ENCODE measurements around the gene RBMS2.
"Not testable (repeated sequence)": the region's sequence is repeated elsewhere in the genome, so short reads cannot be mapped to it uniquely, and the experiment has no call there.

Gene RBMS2

DNA sequence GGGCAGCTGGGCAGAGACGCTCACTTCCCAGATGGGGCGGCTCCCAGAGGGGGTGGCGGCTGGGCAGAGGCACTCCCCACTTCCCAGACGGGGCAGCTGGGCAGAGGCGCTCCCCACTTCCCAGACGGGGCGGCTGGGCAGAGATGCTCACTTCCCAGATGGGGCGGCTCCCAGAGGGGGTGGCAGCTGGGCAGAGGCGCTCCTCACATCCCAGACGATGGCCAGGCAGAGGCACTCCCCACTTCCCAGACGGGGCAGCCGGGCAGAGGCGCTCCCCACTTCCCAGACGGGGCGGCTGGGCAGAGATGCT, 27.6 kb upstream of the RBMS2 start:
- H3K4me1 ChIP-seq; DNase-seq (ENCODE audit: low spot score in 2 of 2); H3K9me3 ChIP-seq; H3K27me3 ChIP-seq (ENCODE audit: low read depth); H3K36me3 ChIP-seq (replicated peaks); H3K4me3 ChIP-seq; in situ Hi-C loops (cut with MboI; ENCODE audit: low sequenced_read_pairs): not testable (repeated sequence)

DNA sequence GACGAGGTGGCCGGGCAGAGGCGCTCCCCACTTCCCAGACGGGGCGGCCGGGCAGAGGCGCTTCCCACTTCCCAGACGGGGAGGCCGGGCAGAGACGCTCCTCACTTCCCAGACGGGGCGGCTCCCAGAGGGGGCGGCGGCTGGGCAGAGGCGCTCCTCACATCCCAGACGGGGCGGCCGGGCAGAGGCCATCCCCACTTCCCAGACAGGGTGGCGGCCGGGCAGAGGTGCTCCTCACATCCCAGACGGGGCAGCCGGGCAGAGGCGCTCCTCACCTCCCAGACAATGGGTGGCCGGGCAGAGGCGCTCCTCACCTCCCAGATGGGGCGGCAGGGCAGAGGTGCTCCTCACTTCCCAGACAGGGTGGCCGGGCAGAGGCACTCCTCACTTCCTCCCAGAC, 27.1 kb upstream of the RBMS2 start:
- DNase-seq (ENCODE audit: low spot score in 2 of 2); H3K9me3 ChIP-seq; H3K36me3 ChIP-seq (replicated peaks); H3K27me3 ChIP-seq (ENCODE audit: low read depth); H3K4me1 ChIP-seq; H3K4me3 ChIP-seq; in situ Hi-C loops (cut with MboI; ENCODE audit: low sequenced_read_pairs): not testable (repeated sequence)

DNA sequence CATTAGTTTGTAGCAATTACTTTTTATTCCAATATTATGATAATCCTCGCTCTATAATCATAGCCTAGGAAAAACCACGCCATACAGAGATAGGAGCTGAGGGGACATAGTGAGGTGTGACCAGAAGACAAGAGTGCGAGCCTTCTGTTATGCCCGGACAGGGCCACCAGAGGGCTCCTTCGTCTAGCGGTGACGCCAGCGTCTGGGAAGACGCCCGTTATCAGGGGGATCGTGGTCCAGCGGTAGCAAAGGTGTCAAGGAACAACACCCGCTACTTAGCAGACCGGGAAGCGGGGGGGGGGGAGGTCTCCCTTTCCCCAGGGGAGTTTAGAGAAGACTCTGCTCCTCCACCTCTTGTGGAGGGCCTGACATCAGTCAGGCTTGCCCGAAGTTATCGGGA, 24.9 kb upstream of the RBMS2 start:
- H3K27me3 ChIP-seq (ENCODE audit: low read depth); in situ Hi-C loops (cut with MboI; ENCODE audit: low sequenced_read_pairs); H3K36me3 ChIP-seq (replicated peaks); H3K4me3 ChIP-seq; H3K4me1 ChIP-seq; H3K9me3 ChIP-seq: not testable (repeated sequence)
- peak in 1 of 2 experiments; percentile 80 for DNase-seq (ENCODE audit: low spot score in 2 of 2)

DNA sequence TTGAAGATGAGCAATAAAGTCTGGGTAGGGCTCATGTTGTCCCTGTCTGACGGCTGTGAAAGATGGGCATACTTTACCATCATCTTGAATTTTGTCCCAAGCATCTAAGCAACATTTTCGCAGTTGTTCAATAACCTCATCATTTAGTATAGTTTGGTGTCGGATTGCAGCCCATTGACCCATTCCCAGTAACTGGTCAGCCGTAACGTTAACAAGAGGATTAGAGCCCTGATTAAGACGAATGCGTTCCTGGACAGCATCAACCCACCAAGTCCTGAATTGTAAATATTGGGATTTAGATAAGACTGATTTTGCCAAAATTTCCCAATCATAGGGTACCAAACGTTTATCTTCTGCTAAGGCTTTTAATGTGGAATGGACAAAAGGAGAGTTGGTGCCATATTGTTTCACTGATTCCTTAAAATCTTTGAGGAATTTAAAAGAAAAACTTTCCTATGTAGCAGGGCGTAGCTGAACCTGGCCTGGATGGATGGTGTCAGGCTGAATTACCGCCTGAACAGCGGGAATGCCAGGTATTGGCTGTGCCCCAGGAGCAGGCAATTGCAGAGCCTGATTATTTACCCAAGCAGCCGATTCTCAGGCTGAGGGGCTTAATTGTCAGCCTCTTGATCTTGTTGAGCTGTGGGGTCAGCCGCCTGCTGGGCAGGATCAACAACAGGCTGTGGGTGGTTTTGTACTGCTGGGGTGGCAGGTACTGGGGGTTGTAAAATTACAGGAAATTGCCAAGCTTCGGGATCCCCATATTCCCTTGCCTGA, 23.3 kb upstream of the RBMS2 start:
- H3K9me3 ChIP-seq; H3K36me3 ChIP-seq (replicated peaks); H3K4me1 ChIP-seq; in situ Hi-C loops (cut with MboI; ENCODE audit: low sequenced_read_pairs); H3K4me3 ChIP-seq; DNase-seq (ENCODE audit: low spot score in 2 of 2); H3K27me3 ChIP-seq (ENCODE audit: low read depth): not testable (repeated sequence)

DNA sequence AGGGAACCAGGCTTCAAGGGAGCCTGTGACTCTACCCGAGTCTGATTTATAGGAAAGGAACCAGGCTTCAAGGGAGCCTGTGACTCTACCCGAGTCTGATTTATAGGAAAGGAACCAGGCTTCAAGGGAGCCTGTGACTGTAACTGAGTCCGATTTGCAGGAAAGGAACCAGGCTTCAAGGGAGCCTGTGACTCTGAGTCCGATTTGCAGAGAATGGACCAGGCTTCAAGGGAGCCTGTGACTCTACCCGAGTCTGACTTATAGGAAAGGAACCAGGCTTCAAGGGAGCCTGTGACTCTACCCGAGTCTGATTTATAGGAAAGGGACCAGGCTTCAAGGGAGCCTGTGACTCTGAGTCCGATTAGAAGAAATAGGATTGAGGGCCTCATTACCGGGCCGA, 22.2 kb upstream of the RBMS2 start:
- H3K4me1 ChIP-seq; H3K27me3 ChIP-seq (ENCODE audit: low read depth); H3K4me3 ChIP-seq; in situ Hi-C loops (cut with MboI; ENCODE audit: low sequenced_read_pairs); H3K36me3 ChIP-seq (replicated peaks); DNase-seq (ENCODE audit: low spot score in 2 of 2); H3K9me3 ChIP-seq: not testable (repeated sequence)

DNA sequence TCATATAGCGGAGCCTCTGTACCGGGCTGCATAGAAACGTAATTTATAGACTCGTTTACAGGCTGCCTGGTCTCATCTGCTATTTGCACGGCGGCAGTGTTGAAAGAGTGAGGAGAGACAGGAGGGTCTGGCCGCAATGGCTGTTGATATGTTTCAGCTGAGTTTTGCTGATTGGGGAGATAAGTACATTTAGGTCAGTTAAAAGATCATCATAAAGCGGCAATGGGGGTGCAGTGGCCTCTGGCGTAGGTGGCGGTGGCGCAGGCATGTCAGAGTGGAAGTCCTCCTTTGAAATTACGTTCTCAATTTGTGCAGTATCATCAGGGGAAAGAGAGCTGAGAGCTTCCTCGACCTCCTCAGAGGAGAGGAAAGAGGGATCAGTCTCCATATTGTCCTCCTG, 21.7 kb upstream of the RBMS2 start:
- H3K36me3 ChIP-seq (replicated peaks); H3K4me3 ChIP-seq; in situ Hi-C loops (cut with MboI; ENCODE audit: low sequenced_read_pairs); DNase-seq (ENCODE audit: low spot score in 2 of 2); H3K4me1 ChIP-seq; H3K27me3 ChIP-seq (ENCODE audit: low read depth); H3K9me3 ChIP-seq: not testable (repeated sequence)

DNA sequence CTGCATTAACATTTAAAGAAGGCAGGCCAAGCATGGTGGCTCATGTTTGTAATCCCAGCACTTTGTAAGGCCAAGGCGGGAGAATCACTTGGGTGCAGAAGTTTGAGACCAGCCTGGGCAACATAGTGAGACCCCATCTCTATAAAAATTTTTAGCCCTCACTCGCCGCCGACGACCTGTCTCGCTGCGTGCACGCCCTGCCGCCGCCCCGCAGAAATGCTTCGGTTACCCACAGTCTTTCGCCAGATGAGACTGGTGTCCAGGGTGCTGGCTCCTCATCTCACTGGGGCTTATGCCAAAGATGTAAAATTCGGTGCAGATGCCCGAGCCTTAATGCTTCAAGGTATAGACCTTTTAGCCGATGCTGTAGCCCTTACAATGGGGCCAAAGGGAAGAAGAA, 10.8 kb upstream of the RBMS2 start:
- H3K36me3 ChIP-seq (replicated peaks) = no peaks in the 10 kb centered on the region
- H3K9me3 ChIP-seq = no peaks in the 10 kb centered on the region
- H3K27me3 ChIP-seq (ENCODE audit: low read depth) = no peaks in the 10 kb centered on the region
- no peak for DNase-seq (ENCODE audit: low spot score in 2 of 2)
- H3K4me1 ChIP-seq = no peaks in the 10 kb centered on the region
- no peak overlapping the region for H3K4me3 ChIP-seq
- in situ Hi-C loops (cut with MboI; ENCODE audit: low sequenced_read_pairs) = loop anchor here (10.0 kb wide), 1 partner anchor 64 kb away; no protein-coding TSS in a partner anchor

DNA sequence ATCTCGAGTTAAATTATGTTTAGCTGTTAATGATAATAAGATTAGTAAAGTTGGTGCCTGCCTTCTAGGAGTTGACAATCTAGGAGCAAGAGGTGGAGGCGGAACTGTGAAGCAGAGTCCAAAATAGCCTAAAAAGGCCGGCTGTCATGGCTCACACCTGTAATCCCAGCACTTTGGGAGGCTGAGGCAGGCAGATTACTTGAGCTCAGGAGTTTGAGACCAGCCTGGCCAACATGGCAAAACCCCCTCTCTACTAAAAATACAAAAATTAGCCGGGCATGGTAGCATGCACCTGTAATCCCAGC, 7.7 kb upstream of the RBMS2 start:
- H3K27me3 ChIP-seq (ENCODE audit: low read depth); DNase-seq (ENCODE audit: low spot score in 2 of 2); H3K4me1 ChIP-seq; H3K36me3 ChIP-seq (replicated peaks); H3K9me3 ChIP-seq; H3K4me3 ChIP-seq: not testable (repeated sequence)
- in situ Hi-C loops (cut with MboI; ENCODE audit: low sequenced_read_pairs) = loop anchor here (10.0 kb wide), 1 partner anchor 61 kb away; no protein-coding TSS in a partner anchor

DNA sequence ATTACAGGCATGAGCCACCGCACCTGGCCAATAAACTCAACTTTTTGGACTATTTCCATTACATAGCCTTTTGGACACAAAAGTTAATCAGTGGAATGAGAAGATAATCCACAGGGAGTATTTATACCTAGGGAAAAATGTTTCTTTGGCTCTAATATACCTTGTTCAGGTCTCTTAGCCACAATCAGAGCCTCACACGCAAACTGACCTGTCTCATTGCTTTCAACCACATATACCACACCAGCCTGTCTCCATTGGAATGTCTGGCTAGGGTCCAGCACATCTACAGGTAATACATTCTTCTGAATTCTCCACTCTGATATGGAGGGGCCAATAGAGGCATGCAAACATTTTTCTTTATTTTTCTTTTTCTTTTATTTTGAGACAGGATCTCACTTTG, 3.8 kb upstream of the RBMS2 start:
- in situ Hi-C loops (cut with MboI; ENCODE audit: low sequenced_read_pairs) = loop anchor here (10.0 kb wide), 1 partner anchor 57 kb away; no protein-coding TSS in a partner anchor
- Histone ChIP-seq H3K4me3 (no peak overlapping the region), H3K4me1 (peaks cover 3% of the 10 kb centered on the region), H3K27me3 (ENCODE audit: low read depth) (no peaks in the 10 kb centered on the region), H3K9me3 (no peaks in the 10 kb centered on the region), H3K36me3 (replicated peaks) (no peaks in the 10 kb centered on the region)
- no peak for DNase-seq (ENCODE audit: low spot score in 2 of 2)

DNA sequence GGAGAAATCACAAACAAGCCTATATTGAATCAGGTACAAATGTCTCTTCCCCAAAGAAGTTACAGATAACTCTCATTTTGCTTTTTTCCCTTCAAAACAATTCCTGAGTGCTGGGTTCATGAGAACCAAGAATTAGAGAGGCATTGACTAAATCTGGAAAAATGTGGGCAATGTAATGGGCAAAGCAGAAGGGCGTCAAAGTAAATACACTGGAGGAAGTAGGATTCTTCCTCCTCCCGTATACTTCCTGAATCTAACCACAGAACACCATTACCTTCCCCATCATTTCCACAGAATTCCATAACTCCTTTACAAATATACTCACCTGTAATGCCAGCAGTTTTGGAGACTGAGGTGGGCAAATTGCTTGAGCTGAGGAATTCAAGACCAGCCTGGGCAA, 3.0 kb upstream of the RBMS2 start:
- H3K36me3 ChIP-seq (replicated peaks) = no peaks in the 10 kb centered on the region
- no peak overlapping the region for H3K4me3 ChIP-seq
- in situ Hi-C loops (cut with MboI; ENCODE audit: low sequenced_read_pairs) = loop anchor here (10.0 kb wide), 1 partner anchor 56 kb away; no protein-coding TSS in a partner anchor
- H3K9me3 ChIP-seq = no peaks in the 10 kb centered on the region
- H3K4me1 ChIP-seq = peaks cover 10% of the 10 kb centered on the region
- no peak for DNase-seq (ENCODE audit: low spot score in 2 of 2)
- H3K27me3 ChIP-seq (ENCODE audit: low read depth) = no peaks in the 10 kb centered on the region

DNA sequence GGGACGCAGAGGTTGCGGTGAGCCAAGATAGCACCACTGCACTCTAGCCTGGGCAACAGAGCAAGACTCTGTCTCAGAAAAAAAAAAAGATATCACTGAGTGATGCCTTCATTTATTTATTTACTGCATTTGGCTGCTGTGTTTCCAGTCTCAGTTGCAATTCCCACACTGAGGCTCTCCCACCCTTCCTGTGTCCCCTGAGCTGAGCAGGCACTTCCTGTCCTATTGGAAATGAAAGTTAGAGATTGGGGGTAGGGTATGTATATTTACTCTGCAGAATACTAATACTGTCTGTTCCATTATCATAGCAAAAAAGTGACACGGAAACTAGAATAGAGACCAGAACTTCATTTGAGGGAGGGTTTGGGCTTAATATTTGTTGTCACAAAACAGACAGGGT, 1.6 kb upstream of the RBMS2 start:
- Histone ChIP-seq H3K36me3 (replicated peaks) (no peaks in the 10 kb centered on the region), H3K4me1 (peaks cover 13% of the 10 kb centered on the region), H3K27me3 (ENCODE audit: low read depth) (no peaks in the 10 kb centered on the region), H3K4me3 (no peak overlapping the region), H3K9me3 (no peaks in the 10 kb centered on the region)
- in situ Hi-C loops (cut with MboI; ENCODE audit: low sequenced_read_pairs) = no loop called here
- no peak for DNase-seq (ENCODE audit: low spot score in 2 of 2)

DNA sequence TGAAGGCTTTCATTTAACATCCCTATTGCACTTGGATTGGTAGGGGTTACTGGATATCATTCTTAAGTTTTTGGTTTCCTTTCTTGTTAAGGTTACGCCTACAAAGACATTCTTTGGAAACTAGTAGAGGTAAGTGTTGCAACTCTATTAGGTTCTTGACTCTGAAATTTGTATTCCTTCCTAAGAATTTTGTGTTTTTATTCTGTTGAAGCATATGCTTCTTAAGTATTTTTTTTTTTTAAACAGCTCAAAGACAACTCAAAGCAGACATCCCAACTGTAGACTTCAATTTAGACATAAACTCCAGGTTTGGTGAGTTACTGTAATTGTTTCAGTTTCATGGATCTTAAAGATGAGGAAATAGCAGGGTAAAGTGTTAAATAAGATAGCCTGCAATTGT, 1.1 kb upstream of the RBMS2 start:
- Histone ChIP-seq H3K9me3 (no peaks in the 10 kb centered on the region), H3K36me3 (replicated peaks) (no peaks in the 10 kb centered on the region), H3K4me1 (peaks cover 13% of the 10 kb centered on the region), H3K27me3 (ENCODE audit: low read depth) (no peaks in the 10 kb centered on the region), H3K4me3 (no peak overlapping the region)
- no peak for DNase-seq (ENCODE audit: low spot score in 2 of 2)
- in situ Hi-C loops (cut with MboI; ENCODE audit: low sequenced_read_pairs) = no loop called here

DNA sequence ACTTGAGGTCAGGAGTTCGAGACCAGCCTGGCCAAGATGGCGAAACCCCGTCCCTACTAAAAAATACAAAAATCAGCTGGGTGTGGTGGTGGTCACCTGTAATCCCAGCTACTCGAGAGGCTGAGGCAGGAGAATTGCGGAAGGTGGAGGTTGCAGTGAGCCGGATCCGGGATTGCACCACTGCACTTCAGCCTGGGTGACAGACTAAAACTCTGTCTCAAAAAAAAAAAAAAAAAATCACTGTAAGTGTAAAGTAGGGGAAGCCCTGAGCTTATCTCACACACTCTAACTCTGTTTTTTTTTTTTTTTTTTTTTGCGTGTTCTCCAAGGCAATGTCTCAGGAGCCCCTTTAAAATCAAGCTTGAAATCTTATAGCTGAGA, 421 bp upstream of the RBMS2 start:
- Histone ChIP-seq H3K36me3 (replicated peaks) (no peaks in the 10 kb centered on the region), H3K9me3 (no peaks in the 10 kb centered on the region), H3K4me3 (peak overlapping the region; percentile 46), H3K4me1 (peaks cover 14% of the 10 kb centered on the region), H3K27me3 (ENCODE audit: low read depth) (no peaks in the 10 kb centered on the region)
- no peak for DNase-seq (ENCODE audit: low spot score in 2 of 2)
- in situ Hi-C loops (cut with MboI; ENCODE audit: low sequenced_read_pairs) = no loop called here

DNA sequence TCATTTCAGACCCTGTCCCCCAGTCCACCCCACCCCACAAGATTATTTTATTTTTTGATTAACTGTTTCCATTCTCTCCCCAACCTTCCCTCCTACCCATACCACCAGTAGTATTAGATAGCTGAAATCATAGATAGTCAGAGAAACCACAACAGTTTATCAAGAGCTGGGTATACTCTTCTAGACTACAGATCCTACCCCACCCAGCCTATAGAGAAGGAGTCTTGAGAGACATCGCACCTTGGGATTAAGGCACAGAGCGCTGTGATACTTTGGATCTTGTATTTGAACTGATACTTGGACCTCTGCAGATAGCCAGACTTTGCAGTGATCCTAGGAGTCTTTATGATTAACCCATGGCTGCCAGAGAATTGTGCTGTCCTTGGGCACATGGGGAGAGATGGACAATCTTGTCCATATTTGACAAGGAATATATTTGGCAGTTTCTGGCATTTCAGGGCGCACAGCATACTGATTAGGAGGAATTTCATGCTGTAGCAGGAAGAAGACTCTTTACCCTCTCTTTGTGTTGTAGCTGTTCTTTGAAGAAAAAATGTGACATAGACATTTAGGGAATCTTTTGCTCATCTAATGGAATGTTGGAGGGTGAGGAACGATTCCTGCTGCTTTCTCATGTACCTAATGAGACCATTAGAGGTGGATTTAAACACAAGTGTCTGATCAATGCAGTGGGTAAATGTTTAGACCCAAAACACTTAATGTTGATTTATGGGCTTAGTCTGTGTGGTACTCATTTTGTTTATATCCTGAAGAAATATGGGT, 982 bp downstream of the RBMS2 start:
- in situ Hi-C loops (cut with MboI; ENCODE audit: low sequenced_read_pairs) = no loop called here
- Histone ChIP-seq H3K27me3 (ENCODE audit: low read depth) (no peaks in the 10 kb centered on the region), H3K9me3 (no peaks in the 10 kb centered on the region), H3K4me3 (peak overlapping the region; percentile 46), H3K4me1 (peaks cover 21% of the 10 kb centered on the region), H3K36me3 (replicated peaks) (no peaks in the 10 kb centered on the region)
- peak in 1 of 2 experiments; percentile 12 for DNase-seq (ENCODE audit: low spot score in 2 of 2)
